Osteoblast (primary cell): ENCODE results near the gene PTN. TPM values are rescaled to one million over a fixed set of nuclear protein-coding genes. Genes with fewer than 3 reads are reported as not detected.
"Not testable (repeated sequence)": the region's sequence is repeated elsewhere in the genome, so short reads cannot be mapped to it uniquely, and the experiment has no call there.

ENCODE experiments used
- DNase-seq: peaks from one replicate; pipeline ENCODE4 v3.0.0; 2011; ENCODE audit warnings: low spot score, mixed read lengths; ENCODE audit not compliant: insufficient read length; ENCODE audit errors: missing footprints
- H2AFZ ChIP-seq: 2 replicates; pipeline ENCODE4 v1.6.0; 2011; ENCODE audit warnings: mild to moderate bottlenecking, low read length
- H3K27ac ChIP-seq: 2 replicates; pipeline ENCODE4 v1.5.1; 2011; ENCODE audit warnings: mild to moderate bottlenecking, low read depth, low read length, moderate library complexity
- H3K27me3 ChIP-seq: 2 replicates; pipeline ENCODE4 v1.6.0; 2012; ENCODE audit warnings: mild to moderate bottlenecking, control low read depth, inconsistent platforms, low read length, moderate library complexity; ENCODE audit not compliant: insufficient read depth
- H3K36me3 ChIP-seq: 2 replicates; pipeline ENCODE4 v1.5.1; 2011; ENCODE audit warnings: mild to moderate bottlenecking, low read length, control low read depth, moderate library complexity; ENCODE audit not compliant: insufficient read depth
- H3K4me1 ChIP-seq: 2 replicates; pipeline ENCODE4 v1.5.1; 2011; ENCODE audit warnings: mild to moderate bottlenecking, low read length, control low read depth, moderate library complexity; ENCODE audit not compliant: insufficient read depth
- H3K4me2 ChIP-seq: 2 replicates; pipeline ENCODE4 v1.6.0; 2011; ENCODE audit warnings: mild to moderate bottlenecking, low read length; ENCODE audit not compliant: insufficient read depth
- H3K4me3 ChIP-seq: fragments of 200-600 bp; sonication (generic); 3 replicates; pipeline ENCODE4 v1.5.1; 2012; ENCODE audit warnings: mild to moderate bottlenecking, low read length, inconsistent platforms; ENCODE audit not compliant: insufficient read depth
- H3K79me2 ChIP-seq: 2 replicates; pipeline ENCODE4 v1.6.0; 2012; ENCODE audit warnings: mild to moderate bottlenecking, low read length, control low read depth, inconsistent platforms; ENCODE audit not compliant: insufficient read depth
- H3K9me3 ChIP-seq: 2 replicates; pipeline ENCODE4 v1.5.1; 2011; ENCODE audit warnings: low read depth, low read length, control low read depth
- H4K20me1 ChIP-seq: 2 replicates; pipeline ENCODE4 v1.6.0; 2012; ENCODE audit warnings: mild to moderate bottlenecking, low read length, control low read depth; ENCODE audit not compliant: insufficient read depth
- total RNA-seq: library from RNA; depleted of rRNA; stranded (reverse); fragments of >200 nt; gene quantifications from 2 replicates; pipeline ENCODE4 v1.2.3, GENCODE V29; 2012
- TF ChIP-seq, protein P1 (sequence below): IDR thresholded peaks from 2 replicates; pipeline ENCODE4 v1.5.1; 2011; ENCODE audit warnings: mild to moderate bottlenecking, low read depth, low read length, moderate library complexity; ENCODE audit errors: extremely low read depth

The PTN gene
- total RNA-seq, 1 donor, result 21.0 TPM

DNA sequence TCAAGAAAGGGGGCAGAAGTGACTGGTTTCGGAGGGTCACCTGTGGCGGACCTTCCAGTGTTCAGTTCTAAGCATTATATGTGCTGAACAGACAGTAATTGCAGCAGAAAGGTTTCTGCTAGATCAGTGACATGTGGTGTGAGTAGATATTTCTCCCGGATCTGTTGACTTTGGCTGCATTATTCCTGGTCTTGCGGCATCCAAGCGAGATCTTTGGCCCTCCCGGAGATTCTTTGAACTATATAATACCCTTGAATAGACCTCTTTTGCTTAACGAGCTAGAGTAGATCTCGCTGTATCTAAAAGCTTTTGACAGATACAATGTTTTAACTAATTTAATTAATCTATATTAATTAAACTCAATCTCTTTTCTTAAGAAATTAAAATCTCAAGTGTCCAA, 99.8 kb downstream of the PTN start:
- H3K4me1 ChIP-seq, result no peaks in the 10 kb centered on the region
- H3K4me3 ChIP-seq, result no peak overlapping the region
- no peak overlapping the region for H3K4me2 ChIP-seq
- no peaks in the 10 kb centered on the region for H3K79me2 ChIP-seq
- TF ChIP-seq, protein P1, sequence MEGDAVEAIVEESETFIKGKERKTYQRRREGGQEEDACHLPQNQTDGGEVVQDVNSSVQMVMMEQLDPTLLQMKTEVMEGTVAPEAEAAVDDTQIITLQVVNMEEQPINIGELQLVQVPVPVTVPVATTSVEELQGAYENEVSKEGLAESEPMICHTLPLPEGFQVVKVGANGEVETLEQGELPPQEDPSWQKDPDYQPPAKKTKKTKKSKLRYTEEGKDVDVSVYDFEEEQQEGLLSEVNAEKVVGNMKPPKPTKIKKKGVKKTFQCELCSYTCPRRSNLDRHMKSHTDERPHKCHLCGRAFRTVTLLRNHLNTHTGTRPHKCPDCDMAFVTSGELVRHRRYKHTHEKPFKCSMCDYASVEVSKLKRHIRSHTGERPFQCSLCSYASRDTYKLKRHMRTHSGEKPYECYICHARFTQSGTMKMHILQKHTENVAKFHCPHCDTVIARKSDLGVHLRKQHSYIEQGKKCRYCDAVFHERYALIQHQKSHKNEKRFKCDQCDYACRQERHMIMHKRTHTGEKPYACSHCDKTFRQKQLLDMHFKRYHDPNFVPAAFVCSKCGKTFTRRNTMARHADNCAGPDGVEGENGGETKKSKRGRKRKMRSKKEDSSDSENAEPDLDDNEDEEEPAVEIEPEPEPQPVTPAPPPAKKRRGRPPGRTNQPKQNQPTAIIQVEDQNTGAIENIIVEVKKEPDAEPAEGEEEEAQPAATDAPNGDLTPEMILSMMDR, result no peak
- H3K27me3 ChIP-seq, result no peaks in the 10 kb centered on the region
- no peaks in the 10 kb centered on the region for H4K20me1 ChIP-seq
- no peak overlapping the region for H2AFZ ChIP-seq
- DNase-seq, result no peak
- H3K27ac ChIP-seq, result no peak overlapping the region
- no peaks in the 10 kb centered on the region for H3K9me3 ChIP-seq
- no peaks in the 10 kb centered on the region for H3K36me3 ChIP-seq

DNA sequence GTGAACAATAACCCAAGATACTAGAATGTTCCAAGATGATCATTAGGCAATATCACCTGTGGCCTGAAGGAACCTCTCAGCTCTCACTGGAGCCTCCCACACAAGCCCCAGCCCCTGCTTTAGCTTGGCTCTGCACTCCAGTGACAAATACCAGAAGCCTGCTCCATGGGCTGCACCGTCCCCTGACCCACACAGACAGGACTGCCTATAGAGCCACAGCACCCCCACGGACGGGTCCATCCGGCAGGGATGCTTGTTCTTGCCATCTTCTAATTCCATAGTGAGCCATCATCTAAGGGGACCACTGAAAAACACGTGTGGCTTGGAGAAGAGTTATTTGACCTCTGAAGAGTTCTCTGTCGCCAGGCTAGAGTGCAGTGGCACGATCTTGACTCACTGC, 100.9 kb downstream of the PTN start:
- Histone ChIP-seq H3K27ac (no peak overlapping the region), H3K27me3 (no peaks in the 10 kb centered on the region), H3K79me2 (no peaks in the 10 kb centered on the region), H3K4me3 (no peak overlapping the region), H3K4me2 (no peak overlapping the region), H2AFZ (no peak overlapping the region), H3K9me3 (no peaks in the 10 kb centered on the region), H4K20me1 (no peaks in the 10 kb centered on the region), H3K4me1 (no peaks in the 10 kb centered on the region), H3K36me3 (no peaks in the 10 kb centered on the region)
- no peak for DNase-seq
- TF ChIP-seq, protein P1, result no peak

DNA sequence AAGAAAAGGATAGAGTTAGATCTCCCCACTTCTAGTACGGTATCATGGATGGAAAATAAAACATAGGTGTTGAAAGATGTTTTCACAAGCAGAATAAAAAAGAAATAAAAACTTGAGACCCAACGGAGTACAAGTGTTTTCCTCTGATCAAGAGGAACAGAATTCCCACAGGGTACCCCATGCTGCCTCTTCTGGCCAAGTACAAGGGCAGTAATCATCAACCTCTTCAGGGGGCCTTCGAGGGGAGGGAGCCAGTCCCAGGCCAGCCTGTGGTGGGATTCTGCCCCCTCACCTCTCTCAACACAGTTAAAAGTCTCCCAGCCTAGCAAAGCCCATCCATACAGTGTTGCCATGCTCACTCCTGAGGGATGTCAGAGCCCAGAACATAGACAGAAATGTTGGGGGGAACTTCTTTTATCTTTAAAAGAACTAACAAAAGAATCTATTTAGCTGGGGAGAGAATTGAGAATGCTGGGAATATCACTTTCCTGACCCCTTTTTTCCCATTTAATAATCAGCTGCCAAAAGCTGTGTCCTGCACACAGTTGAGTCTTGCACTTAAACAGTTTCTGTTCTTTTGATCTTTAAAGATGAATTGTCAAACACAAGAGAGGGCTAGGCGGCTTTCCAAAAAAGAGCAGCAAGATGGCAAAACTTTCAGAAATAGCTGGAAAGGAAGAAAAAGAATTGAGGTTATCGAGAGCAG, 101.7 kb downstream of the PTN start:
- H2AFZ ChIP-seq, result no peak overlapping the region
- no peak overlapping the region for H3K27ac ChIP-seq
- H3K4me2 ChIP-seq, result no peak overlapping the region
- no peak overlapping the region for H3K4me3 ChIP-seq
- H4K20me1 ChIP-seq, result no peaks in the 10 kb centered on the region
- H3K4me1 ChIP-seq, result no peaks in the 10 kb centered on the region
- no peaks in the 10 kb centered on the region for H3K79me2 ChIP-seq
- TF ChIP-seq, protein P1, result no peak
- DNase-seq, result no peak
- H3K36me3 ChIP-seq, result no peaks in the 10 kb centered on the region
- no peaks in the 10 kb centered on the region for H3K9me3 ChIP-seq
- H3K27me3 ChIP-seq, result no peaks in the 10 kb centered on the region

DNA sequence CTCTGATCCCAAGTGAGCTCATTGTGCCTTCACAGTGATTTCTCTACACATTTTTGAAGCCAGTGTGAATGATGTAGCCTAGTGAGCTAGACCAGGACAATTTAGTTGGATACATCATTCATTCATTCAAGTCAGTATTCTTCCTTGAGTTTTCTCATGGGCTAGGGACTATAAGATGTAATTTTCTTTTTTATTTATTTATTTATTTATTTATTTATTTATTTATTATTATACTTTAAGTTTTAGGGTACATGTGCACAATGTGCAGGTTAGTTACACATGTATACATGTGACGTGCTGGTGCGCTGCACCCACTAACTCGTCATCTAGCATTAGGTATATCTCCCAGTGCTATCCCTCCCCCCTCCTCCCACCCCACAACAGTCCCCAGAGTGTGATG, 104.3 kb downstream of the PTN start:
- H3K4me2 ChIP-seq, H3K9me3 ChIP-seq, H2AFZ ChIP-seq, H3K27me3 ChIP-seq, H3K36me3 ChIP-seq, H3K79me2 ChIP-seq, H3K4me3 ChIP-seq, H4K20me1 ChIP-seq, H3K27ac ChIP-seq, H3K4me1 ChIP-seq, DNase-seq: not testable (repeated sequence)
